NCI-H2227 (cell line): ENCODE data around the gene BRD4.

Experiments used
- DNase-seq: peaks from one replicate; lab custom pipeline; 2025; ENCODE audit not compliant: unreplicated experiment; lab: John Stamatoyannopoulos, UW

The BRD4 gene

GRCh38 chr19:15291548-15292021 is 40.8 kb downstream of the BRD4 start:
- DNase-seq = no peak

- no peak for DNase-seq
These were observed 41.2 kb downstream of the BRD4 start for GRCh38 chr19:15291089-15291488.

DNA sequence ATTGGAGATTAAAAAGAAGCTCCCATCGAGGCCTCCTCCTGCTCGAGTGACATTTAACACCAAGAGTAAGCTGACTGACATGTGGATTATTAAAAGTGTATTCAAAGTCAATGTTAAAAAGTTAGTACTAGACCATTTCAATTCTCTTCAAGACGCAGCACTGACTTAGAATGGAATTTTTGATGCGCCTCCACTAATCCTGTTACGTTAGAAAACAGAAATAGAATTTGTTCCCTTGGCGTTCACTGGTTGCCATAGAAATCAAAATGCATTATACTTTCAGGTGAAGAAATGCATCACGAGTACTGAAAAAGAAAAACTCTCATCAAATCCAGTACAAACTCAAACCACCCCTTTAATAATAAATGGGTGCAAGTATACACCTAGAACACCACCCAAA is 42.2 kb downstream of the BRD4 start:
- DNase-seq = no peak

- no peak for DNase-seq
These were observed 42.7 kb downstream of the BRD4 start for GRCh38 chr19:15289673-15290072.

DNA sequence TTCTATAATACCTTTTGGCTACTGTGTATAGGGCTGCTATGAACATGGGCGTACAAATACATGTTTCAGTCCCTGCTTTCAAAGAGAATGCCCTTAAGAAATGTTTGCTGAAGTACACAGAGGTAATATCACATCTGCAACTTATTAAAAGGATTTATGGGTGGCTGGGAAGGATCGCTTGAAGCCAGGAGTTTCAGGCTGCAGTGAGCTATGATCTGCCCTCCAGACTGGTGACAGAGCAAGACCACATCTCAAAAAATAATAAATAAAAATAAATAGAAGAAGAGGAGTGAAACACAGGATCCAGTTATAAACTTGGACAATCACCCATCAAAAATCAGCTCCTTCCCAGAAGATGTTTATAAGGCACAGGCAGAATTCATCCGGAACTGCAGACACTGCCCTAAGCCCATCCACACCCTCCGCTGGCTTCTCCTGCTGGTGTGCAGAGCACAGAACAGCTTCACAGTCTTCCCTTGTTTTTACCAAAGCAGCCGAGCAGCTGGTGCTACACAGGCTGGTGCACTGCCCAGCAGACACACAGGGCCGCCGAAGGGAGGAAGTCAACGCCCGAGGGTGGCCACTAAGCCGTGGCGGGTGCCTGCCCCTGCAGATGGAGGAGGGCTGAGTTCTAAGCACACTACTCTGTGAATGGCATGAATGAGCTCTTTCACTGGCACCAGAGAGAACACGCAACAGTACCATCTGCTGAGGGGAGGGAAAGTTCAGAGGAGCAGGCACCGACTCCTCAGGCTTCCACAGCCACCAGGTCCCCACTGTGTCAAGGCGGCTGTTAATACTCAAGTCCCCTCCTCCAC is 44.0 kb downstream of the BRD4 start:
- DNase-seq = peak; percentile 14

GRCh38 chr19:15287496-15287895 is 44.8 kb downstream of the BRD4 start:
- DNase-seq = no peak

- no peak for DNase-seq
These were observed 45.5 kb downstream of the BRD4 start for GRCh38 chr19:15286688-15287365.

- DNase-seq = no peak
These were observed 46.3 kb downstream of the BRD4 start for GRCh38 chr19:15285896-15286591.

DNA sequence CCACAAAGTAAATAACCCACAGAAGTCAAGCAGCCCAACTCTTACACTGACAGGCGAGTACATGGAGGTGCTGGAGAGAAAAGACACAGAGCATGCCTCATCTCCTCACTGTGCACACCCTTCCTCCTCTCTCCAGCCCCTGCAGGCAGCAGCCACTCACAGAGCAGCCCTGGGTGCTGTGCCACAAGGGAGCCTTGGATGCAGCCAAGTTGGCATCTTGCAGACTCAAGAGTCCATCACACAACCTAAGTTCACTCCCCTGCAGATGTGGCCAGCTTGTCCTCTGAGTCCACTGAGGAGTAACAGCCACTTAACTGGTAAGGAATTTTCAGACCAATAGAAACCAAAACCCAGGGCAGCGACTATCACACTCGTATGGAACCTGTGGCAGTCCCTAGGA is 47.4 kb downstream of the BRD4 start:
- DNase-seq = no peak

DNA sequence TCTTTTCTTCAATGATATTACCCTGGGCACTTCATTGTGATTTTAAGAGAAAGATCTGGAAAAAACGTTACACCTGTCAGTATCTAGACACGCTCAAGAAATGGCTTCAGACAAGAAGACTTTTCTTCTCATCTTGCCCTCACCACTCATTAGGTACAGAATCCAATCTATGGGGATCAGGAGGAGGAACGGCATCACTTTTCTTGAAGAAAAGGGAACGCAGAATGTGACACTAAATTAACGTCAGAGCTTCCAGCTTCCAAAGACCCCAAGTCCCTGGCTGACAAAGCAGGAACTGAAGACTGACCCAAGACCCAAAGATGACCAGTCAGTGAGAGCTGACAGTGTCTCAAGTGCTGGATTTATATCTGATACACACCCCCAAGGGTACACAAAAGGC is 48.2 kb downstream of the BRD4 start:
- no peak for DNase-seq

- DNase-seq = no peak
These were observed 49.0 kb downstream of the BRD4 start for GRCh38 chr19:15283141-15283883.

DNA sequence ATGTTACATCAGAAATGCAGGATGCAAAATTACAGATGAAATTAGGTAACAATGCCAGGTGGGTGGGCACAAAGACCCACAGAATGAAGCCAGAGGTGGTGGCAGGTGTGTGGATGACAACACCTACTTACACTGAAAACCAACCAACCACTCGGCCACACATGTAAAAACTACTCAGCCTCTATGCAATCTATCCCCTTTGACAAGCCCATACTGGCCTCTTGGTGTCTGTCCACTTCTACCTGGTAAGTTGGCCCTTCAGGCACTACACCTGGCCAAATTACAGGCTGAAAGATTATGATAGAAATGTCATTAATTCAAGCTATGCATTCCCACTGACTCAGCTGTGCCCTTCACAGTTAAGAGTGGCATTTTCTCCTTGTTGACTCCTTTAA is 50.0 kb downstream of the BRD4 start:
- no peak for DNase-seq

DNA sequence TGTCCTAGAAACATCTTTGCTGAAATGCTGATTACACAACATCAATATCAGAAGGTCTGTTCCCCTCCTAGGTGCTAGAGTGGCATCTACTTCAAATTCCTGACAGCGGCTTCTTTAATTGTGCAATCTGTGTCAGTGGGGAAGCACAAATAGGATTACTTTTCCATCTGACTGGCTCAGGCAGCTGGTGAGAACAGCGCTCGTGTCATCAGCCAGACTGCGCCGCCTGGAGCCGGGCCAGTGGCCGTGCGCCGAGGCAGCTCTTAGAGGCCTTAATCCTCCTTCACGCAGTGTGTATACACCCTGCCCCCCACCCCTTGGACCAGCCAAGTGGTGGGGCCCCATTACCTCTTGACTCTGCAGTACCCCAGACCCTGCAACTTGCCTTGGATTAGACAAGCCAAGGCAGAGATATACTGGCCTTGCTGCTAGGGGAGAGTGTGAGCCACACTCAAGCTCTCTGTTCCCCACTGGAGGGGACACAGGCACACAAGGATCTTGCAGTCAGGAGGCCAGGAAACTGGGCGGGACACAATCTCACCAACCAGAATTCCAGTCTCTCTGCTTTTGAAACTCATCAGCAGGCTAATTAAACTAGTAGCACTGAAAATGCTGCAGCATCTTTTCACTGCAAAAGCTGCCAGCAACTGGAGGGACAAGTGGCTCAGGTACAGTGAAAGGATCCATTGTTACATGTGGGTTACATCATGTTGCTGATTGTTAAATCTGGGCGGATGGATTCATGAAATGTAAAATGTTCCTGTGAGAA is 51.2 kb downstream of the BRD4 start:
- DNase-seq = peak; percentile 51

GRCh38 chr19:15280048-15280725 is 52.2 kb downstream of the BRD4 start:
- DNase-seq = no peak

DNA sequence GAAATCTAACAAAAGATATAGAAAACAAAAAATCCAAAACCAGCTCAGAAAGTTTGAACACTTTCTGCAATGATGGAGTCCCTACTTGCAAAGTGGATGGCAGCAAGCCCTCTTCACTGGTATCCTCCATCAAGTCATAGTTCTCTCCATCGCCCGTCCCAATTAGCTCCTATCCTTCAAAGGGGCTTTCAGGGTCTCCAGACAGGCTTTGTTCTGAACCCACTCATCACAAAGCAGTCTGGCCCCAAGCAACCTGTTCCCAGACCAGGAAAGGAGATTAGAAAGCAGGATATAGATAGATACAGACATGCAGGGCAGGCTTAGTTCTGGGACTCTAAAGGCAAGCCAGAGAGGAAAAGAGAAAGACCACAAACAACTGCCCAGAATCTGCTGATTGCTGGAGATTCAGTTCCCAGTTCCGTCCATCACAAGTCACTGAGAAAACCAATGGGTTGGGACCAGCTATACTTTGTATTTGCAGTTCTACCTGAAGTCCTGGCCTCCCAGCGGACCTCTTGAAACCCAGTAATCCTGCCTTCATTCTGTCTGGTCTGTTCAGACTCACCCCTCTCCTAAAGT is 52.9 kb downstream of the BRD4 start:
- DNase-seq = no peak

DNA sequence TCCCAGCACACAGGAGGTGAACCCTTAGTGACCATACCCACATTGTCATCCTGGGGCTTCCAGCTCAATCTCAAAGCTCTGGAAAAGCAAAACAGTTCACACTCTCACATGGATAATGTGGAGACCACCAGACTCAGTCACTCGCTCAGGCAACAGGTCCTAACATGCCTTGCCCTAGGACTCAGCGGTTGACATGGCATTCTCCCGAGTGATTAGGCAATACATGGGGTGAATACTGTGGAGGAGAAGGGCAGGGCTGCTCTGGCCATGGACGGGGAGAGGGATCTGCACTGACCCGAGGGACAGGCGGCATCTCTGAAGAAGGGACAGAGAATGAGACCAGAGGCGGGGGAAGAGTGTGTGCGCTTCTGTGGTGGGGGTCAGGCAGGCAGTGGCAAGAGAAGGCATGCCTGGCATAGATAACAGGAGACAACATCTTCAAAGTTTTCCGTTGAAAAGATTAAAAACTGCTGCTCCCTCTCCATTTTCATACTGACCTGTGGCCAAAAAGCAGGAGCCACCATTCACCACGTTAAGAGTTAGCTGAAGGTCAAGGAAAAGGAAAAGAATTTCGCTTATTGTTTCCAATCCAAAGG is 55.6 kb downstream of the BRD4 start:
- no peak for DNase-seq

DNA sequence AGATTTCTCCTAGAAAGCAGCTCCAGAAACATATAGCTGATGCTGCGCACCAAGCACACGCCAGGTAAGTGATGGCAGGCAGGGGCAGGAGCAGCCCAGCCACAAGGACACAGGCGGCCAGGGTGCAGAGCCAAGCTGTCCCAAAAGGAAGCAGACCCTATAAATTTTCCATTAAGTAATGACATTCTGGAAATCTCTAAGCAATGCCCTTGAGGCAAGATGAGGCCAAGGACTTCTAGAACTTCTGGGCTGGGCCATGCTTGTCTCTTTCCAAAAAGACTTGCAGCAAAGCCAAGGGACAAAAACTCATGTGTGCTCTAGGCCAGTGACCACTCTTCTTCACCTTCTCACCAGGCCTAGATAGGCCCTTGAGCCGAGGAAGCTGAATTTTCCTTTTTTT is 57.9 kb downstream of the BRD4 start:
- no peak for DNase-seq

- no peak for DNase-seq
These were observed 62.5 kb downstream of the BRD4 start for GRCh38 chr19:15269806-15270205.

DNA sequence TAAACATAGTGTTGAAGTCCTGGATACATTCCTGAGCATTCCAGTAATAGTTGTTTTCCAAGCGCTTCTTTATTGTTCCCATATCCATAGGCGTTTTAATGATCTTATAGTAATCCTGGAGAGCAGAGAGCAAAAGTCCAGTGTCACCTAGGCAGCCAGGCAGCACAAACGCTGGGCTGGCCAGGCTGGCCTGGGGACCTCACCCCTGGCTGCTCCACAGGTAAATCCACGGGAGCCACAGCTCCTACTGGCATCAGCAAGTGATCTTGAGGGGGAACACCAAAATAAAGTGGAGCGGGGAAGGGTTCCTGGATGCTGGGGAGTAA is 63.4 kb downstream of the BRD4 start:
- no peak for DNase-seq
